ENCODE measurements around the gene IGLL5.
"Not testable (repeated sequence)": the region's sequence is repeated elsewhere in the genome, so short reads cannot be mapped to it uniquely, and the experiment has no call there.

IGLL5 gene

DNA sequence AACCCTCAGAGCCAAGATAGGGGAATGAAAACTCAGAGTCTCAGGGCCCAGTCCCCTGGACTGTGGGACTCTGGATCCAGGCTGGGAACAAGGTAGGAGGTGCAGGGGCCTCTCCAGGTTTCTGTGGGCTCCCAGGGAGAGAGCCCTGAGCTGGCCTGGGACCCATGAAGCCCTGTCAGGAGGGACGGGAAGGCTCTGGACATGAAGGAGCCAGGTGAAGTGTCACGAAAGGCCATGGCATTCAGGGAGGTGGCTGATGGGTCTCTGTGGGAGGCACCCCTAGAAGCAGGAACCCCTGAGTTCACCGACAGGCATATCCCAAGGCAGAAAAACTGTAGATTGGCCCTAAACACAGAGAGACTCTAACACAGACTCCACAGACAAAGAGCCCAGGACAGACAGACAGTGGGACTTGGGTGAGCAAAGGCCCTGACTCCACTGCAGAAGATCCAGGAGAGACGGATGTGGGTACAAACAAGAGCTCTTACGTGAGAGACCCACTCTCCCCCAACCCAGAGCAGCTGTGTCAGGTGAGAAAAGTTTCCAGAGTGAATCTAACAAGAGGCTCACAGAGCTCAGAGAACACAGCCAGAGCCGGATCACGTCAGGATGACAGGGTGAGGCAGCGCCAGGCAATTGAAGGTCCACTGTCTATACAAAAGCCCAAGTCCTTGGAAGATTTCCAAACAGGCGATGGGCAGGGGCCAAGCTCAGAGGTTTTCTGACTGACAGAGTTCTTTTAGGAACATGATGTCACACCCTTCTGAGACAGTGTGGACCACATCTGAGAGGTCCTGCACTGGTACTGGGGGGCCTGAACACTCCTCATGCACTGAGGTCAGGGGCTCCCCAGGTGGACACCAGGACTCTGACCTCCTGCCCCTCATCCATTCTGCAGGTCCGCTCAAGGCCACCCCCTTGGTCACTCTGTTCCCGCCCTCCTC, 27.4 kb downstream of the IGLL5 start:
- no peak for DNase-seq (ENCODE audit: low read depth)

DNA sequence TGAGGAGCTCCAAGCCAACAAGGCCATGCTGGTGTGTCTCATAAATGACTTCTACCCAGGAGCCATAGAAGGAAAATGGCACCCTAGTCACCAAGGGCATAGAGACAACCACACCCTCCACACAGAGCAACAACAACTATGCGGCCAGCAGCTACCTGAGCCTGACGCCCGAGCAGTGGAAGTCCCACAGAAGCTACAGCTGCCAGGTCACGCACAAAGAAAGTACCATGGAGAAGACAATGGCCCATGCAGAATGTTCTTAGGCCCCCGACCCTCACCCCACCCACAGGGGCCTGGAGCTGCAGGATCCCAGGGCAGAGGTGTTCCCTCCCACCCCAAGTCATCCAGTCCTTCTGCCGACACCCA, 28.0 kb downstream of the IGLL5 start:
- no peak for DNase-seq (ENCODE audit: low read depth)

DNA sequence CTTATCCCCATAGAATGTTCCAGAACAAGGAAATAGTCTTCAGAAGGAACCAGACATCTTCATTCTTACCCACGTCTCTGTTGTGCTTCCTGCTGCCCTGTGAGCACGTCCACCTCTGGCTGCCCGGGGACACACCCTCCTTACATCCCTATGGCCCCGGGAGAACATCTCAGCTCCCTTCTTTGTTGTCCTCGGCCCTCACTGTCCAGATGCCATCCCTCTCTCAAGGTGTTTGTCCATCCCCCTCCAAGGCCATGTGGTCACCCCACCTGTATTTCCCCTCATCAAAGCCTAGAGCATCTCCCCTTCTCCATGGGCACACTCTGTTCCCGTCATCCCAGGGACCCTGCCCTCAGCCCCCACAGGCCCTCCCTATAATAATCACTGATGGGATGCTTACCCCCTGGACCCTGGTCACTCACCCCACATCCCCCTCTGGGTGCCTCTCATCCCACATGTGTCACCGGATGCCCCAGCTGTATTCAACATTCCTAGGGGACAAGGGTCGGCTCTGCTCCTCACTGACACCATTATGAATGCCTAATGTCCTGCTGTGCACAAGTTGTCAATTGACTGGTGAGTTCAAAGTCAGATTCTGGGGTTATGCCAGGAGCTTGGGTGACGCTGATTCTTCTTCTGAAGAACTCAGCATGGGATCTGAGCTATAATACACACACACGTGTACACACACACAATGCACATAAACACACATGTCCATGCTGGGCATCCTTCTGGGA, 28.8 kb downstream of the IGLL5 start:
- no peak for DNase-seq (ENCODE audit: low read depth)

DNA sequence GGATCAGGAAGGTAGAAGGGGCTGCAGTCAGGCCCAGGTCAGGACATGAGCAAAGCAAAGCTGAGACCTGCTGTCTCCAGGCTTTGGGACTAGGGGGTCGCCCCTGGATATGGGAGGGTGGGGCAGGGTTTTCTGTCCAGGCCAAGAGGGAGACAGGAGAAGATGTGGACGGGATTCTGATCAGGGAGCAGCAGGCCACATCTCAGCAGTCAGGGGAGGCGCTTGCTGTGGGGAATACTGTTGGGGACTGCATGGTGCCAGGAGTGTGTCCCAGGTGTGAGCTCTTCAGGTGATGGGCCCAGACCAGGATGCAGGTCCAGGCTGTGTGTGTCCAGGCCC, 29.3 kb downstream of the IGLL5 start:
- no peak for DNase-seq (ENCODE audit: low read depth)

DNA sequence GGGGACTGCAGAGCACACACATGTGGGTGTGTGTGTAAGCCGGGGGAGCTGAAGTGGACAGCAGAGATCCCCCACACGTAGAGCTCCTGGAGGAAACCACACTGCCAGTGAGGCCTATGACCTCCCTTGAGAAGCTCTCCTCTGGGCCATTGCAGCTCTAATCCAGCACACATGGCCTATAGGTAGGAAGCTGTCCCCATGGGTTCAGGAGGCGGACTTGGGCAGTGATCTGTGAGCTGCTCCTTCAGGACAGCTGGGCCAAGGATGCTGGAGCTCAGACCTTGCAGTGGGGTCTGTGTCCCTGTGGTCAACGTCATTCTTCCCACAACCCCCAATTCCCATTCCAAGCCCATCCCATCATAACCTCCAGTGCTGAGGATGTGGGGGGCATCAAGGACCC, 29.8 kb downstream of the IGLL5 start:
- DNase-seq (ENCODE audit: low read depth): no peak

DNA sequence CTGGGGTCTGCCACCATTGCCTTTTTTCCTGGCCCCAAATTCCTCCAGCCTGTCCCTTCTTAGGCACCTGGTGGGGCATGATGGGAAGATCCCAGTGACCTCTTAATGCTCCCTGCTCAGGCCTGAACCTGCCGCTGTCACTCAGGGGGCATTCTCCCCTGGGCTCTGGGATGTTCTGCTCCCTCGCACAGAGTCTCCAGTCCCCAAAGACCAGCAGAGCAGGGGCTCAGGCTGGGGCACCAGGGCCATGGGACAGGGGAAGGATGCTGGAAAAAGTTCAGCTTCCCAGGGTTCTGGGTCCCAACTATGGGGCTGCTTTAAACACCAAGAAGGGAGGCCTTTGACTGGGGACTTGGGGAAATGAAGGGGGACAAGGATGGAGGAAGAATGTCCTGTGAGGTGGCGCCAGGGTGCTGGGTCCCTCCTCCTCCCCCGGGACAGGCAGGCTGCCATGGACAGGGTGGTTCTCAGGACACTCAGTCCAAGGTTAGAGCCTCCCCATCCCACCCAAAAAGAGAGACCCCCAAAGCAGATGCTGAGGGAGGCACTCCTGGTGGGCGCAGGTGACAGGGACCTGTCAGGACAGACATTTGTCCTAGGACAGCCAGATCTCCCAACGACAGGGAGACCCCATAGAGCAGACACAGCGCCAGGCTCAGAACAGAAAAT, 30.8 kb downstream of the IGLL5 start:
- DNase-seq (ENCODE audit: low read depth): no peak

DNA sequence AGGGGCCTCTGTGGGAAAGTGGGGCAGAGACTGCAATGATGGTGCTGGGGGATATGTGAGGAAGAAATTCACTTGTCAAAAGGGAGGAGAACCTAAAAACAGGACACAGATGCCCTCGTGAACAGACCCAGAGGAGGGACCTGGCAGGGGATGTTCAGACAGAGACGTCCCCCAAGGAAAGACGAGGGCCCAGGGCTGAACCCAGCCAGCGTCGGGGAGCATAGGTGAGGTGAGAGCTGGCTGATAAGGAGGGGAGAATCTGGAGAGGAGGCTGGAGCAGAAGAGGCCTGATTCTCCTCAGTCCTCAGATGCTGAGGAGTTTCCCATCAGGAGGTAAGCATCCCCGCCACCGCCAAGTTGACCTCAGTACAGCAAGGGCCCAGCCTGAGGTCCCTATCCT, 31.4 kb downstream of the IGLL5 start:
- no peak for DNase-seq (ENCODE audit: low read depth)

DNA sequence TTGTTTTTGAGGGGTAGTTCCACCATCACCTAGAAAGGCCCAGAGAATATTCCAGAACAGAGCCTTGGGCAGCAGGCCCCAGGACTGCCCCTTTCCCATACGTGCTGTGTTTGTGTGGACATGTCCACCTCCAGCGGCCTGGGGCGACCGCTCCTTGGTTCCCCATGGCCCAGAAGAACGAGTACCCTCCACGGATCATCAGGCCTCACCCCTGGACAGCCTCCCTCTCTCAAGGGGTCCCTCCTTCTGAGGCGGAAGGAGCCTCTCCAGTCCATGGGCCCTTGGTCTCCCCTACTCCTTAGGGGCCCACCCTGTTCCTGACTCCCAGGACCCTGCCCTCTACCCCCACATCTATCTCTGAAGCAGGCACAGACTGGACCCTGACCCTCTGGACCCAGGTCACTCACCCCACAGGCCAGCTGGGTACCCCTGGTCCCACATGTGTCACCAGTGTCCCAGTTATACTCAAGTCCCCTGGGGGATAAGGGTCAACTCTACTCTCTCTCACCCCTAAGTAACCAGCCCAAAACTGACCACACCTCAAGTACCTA, 32.6 kb downstream of the IGLL5 start:
- no peak for DNase-seq (ENCODE audit: low read depth)

DNA sequence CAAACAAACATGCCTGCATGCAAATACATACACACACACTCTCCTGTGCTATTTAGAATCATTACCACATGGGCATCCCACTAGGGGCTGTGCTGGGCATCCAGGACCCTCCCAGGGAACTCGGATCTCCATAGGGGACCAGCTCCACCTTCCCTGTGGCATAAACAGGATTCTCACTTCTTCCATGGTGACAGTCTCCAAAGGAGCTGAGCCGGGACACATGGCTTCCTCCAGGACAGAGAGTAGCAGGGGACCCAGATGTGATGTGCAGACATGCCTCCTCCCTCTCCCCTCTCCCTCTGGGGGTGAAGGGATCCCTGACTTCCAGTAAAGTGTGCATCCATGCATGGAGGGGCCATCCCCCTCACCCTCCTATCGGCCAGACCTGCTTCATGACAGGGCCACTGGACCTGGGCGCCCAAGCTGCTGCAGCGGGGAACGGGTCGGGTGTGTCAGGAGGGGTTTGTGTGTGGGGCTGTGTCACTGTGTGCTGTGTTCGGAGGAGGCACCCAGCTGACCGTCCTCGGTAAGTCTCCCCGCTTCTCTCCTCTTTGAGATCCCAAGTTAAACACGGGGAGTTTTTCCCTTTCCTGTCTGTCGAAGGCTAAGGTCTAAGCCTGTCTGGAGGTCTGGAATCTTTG, 33.4 kb downstream of the IGLL5 start:
- no peak for DNase-seq (ENCODE audit: low read depth)

DNA sequence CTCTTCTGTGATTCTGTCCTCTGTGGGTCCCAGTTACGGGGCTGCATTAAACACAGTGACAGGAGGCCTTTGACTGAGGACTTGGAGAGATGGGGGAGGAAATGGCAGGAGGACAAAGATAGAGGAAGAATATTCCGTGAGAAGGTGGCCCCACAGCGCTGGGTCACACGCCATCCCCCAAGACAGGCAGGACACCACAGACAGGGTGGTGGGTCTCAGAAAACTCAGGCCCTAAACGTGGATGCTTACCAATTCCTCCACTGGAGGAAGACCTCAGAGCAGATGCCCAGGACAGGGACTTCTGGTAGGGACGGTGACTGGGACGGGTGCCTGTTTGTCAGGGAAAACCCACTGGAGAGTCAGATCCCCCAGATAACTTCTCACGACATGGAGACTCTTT, 34.0 kb downstream of the IGLL5 start:
- no peak for DNase-seq (ENCODE audit: low read depth)

DNA sequence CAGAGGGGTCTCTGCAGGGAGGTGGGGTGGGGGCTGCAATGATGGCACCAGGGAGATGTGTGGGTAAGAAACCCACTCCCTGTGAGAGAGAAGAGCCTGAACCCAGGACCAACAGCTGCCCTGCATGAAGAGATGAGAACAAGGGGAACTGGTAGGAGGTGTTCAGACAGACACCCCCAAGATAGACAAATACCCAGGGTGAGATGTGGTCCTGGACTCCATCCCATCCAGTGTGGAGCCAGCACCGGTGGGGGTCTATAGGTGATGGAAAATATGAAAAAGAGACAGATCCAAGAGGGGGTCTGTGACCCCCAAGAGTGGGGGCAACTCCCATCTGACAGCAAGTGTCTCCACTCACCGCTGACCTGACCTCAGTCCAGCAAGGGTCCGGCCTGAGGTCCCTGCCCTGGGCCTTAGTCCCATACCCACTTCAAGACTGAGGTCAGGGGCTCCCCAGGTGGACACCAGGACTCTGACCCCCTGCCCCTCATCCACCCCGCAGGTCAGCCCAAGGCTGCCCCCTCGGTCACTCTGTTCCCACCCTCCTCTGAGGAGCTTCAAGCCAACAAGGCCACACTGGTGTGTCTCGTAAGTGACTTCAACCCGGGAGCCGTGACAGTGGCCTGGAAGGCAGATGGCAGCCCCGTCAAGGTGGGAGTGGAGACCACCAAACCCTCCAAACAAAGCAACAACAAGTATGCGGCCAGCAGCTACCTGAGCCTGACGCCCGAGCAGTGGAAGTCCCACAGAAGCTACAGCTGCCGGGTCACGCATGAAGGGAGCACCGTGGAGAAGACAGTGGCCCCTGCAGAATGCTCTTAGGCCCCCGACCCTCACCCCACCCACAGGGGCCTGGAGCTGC, 34.7 kb downstream of the IGLL5 start:
- DNase-seq (ENCODE audit: low read depth): not testable (repeated sequence)

DNA sequence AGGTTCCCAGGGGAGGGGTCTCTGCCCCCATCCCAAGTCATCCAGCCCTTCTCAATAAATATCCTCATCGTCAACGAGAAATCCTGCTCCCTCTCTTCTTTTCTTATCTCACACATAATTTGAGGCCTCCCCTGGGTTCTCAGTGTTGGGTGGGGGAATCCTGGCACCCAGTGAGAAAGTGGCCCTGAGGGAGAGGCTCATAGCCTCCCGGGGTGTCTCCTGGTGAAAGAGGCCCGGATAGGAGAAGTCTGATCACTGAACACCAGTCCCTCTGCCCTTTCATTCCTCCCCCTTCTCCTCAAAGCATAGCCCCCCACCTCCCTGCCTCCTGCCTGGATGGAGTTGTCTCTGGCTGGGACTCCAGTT, 35.3 kb downstream of the IGLL5 start:
- no peak for DNase-seq (ENCODE audit: low read depth)

DNA sequence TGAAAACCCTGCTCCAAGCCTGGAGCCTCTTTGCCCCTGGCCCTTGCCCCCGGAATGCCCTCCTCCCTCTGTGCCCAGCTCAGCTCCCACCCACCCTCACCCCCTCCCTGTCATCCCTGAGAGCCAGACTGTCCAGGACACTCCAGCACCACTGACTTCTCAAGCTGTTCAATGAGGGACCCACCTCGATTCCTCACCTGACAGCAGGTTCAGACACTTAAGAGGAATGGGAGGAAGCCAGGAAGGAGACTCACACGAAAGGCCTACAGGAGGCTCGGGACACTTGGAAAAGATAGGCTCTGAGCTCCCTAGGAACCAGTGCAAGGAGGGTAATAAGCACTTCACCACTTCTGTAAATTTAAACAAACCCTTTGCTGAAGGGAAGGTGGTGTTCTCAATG, 35.8 kb downstream of the IGLL5 start:
- no peak for DNase-seq (ENCODE audit: low read depth)

DNA sequence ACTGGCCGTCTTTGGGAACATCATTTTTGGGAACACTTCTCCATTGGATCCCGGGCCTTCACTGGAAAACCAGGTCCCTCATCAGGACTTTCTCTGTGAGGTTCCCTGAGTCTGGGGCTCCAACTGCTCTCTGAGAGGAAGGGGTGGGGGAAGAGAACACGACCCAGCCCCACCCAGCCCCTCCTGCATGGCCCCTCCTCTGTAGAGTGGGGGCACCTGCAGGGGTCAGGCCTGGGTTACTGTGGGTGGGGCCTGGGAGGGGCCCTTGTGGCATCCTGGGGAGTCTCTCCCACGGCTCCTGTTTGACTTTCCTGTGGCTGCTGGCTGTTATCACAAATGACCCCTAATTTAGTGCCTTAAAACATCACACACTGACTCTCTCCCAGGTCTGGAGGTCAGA, 36.3 kb downstream of the IGLL5 start:
- DNase-seq (ENCODE audit: low read depth): no peak

DNA sequence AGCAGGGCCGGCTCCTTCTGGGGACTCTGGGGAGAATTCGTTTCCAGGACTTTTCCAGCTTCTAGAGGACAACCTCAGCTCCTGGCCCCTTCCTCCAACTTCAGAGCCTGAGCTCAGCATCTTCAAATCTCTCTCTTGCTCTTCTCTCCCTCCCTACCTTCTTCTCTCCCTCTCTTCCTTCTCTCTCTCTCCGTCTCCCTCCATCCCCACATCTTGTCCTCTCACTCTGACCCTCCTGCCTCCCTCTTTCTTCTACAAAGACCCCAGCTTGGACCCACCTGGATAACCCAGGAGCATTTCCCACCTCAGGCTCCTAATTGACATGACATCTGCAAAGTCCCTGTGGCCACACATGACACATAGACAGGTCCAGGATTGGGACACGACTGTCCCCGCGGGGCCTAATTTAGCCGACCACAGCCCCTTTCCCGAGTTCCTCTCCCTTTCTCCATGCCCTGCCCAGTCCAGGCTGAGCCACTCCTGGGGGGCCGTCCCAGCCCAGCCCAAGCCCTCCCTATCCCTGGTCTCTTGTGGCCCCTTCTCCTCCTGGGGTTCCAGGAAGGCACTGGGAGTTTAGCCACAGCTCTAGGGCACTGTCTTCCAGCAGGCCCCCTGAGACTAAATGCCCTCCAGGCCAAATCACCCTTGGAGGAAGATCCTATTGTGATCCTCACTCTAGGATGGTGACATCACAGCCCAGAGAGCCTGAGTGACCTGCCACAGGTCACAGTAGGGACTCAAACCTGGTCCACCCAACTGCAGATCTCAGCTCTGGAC, 36.9 kb downstream of the IGLL5 start:
- DNase-seq (ENCODE audit: low read depth): no peak

DNA sequence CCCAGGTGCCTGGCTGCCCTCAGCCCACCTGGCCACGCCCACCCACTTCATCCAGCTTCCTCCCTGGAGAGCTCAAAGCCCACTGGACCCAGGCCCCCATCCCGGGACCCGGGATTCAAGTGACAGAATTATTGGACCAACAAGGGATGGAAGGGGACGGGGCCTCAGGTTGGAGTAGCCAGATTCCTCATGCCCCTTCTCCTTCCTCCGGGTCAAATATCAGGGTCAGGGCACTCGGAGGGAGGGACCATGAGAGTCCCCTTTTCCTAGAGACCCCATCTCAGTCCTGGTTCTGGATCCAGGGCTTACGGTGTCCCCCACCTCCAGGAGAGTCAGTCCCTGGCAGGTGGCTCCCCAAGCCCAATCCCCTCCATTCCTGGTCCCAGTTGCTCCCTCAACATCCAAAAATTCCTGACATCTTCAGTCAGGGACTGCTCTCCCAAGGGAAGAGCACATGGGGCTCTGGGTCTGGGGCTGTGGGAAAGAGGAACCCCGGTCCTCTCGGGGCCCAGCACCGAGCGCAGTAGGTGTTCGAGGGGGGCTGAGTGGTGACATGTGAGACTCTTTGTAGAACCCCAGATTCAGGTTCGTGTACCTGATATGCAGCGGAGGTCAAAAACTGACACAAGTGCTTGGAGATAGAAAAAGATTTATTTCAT, 37.7 kb downstream of the IGLL5 start:
- DNase-seq (ENCODE audit: low read depth): no peak

DNA sequence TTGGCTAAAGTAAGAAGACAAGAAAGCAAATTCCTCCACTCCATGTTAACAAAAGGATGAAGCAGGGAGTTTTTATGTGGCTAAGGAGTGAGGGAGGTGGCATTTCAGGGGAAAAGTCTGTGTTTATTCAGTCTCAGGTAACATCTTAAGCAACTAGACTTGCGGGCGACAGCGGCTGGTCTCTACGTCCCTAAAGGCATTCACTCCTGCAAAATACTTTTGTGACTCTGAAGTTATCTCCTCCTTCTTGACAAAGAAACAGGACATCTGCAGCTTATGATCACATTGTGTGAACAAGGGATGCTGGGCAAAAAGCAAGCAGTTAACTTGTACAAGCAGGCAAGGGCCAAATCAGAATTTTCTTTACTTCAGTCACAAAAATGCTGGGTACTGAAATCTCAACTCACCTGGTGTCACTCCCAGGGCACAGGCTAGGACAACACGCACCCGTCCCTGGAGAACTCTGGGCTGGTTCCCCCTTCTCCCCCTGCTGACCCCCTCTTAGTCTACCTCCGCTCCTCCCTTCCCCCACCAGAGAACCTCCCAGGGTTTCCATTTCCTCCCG, 38.3 kb downstream of the IGLL5 start:
- no peak for DNase-seq (ENCODE audit: low read depth)

DNA sequence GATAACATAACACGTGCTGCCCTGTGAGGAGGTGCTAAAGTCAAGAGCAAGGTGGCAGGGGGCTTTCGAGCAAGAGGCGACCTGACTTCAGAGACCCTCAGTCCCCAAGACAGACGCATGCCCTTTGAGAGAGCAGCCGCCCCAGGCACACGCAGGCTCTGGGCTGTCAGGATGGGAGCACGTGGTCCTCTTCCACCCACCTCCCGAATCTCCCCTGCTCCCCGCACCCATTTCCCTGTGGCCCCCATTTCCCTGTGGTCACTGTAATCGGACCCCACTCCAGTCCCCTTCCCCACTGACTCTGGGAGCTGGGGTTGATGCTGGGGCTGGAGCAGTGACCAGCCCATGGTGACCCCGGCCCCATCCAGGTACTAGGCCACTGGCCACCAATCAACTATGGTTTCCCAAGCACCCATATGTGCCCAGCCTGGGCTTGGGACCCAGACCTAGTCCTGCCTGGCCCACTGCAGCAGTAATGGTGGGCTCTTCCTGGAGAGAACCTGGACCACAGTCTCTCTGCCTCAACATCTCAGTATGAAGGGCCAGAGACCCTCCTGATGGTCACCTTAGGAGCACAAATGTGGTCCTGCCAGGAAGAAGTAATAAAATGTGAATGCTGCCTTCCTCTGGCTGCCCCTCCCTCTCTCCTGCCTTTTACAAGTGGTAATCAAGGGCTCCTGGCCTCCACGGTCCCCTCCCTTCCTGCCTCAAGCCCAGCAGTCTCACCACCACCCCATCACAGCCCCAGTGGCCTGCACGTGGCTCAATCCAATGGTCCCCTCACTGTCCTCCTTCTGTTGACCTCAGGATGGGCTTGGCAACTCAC, 39.0 kb downstream of the IGLL5 start:
- DNase-seq (ENCODE audit: low read depth): no peak
